Measurements from ENCODE around the gene RND2. TPM values are rescaled to one million over a fixed set of nuclear protein-coding genes. Genes with fewer than 3 reads are reported as not detected.
A peak's percentile ranks its signal among the peaks of the same experiment; 100 is the strongest.

Gene RND2
- total and polyA plus RNA-seq, 2 experiments from 2014 or later = 18.5 to 22.9 TPM

- no peak for TF ChIP-seq ZNF114 (CRISPR knock-in tag; IDR thresholded peaks at IDR 0.05)
- TF ChIP-seq, protein P1, sequence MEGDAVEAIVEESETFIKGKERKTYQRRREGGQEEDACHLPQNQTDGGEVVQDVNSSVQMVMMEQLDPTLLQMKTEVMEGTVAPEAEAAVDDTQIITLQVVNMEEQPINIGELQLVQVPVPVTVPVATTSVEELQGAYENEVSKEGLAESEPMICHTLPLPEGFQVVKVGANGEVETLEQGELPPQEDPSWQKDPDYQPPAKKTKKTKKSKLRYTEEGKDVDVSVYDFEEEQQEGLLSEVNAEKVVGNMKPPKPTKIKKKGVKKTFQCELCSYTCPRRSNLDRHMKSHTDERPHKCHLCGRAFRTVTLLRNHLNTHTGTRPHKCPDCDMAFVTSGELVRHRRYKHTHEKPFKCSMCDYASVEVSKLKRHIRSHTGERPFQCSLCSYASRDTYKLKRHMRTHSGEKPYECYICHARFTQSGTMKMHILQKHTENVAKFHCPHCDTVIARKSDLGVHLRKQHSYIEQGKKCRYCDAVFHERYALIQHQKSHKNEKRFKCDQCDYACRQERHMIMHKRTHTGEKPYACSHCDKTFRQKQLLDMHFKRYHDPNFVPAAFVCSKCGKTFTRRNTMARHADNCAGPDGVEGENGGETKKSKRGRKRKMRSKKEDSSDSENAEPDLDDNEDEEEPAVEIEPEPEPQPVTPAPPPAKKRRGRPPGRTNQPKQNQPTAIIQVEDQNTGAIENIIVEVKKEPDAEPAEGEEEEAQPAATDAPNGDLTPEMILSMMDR (conservative IDR thresholded peaks at IDR 0.05; ENCODE audit: low read depth in 2 of 2) = peak; percentile 31 to 66
Observed at GRCh38 chr17:43006639-43007551, 18.1 kb upstream of the RND2 start, which contains the start of gene IFI35 (continued).

DNA sequence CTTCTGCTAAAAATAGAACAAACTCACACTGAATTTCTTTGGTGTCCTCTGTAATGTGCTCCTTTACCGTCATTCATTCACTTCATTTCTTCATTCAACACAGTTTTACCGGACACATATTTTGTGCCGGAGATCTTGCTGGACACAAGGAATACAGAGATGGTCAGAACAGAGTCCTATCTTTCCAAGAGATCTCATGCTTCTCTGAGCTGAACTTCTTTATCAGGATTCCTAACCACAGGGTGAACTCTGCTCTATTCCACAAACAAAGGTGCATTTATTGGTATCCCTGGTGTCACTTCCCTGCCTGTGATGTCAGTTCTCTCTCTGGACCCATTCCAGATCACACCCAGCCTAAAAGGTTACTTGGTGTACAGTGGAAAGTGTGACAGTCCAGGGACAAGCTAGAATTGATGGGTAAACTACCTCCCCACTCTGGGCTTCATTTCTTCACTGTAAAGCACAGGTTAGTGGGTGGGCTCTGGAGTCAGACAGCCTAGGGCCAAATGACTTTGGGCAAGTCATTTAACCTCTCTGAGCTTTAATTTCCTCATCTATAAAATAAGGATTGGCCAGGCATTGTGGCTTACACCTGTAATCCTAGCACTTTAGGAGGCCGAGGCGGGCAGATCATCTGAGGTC lies 14.2 kb upstream of the RND2 start:
- no peak overlapping the region for H3K4me3 Mint-ChIP-seq
- Histone ChIP-seq H2AFZ (no peak overlapping the region), H3K9me2 (ENCODE audit: insufficient read depth) (no peaks in the 10 kb centered on the region), H3K4me2 (no peak overlapping the region), H4K20me1 (replicated peaks; ENCODE audit: insufficient read depth) (no peaks in the 10 kb centered on the region), H3K79me2 (replicated peaks; ENCODE audit: insufficient read depth) (no peaks in the 10 kb centered on the region), H3K27ac (ENCODE audit: low read depth) (no peak overlapping the region), H3K36me3 (ENCODE audit: insufficient read depth) (no peaks in the 10 kb centered on the region), H3K4me3 (no peak overlapping the region), H3F3A (replicated peaks; ENCODE audit: low read depth) (peaks cover 5% of the 10 kb centered on the region), H3K27me3 (ENCODE audit: insufficient read depth) (no peaks in the 10 kb centered on the region), H3K4me1 (ENCODE audit: insufficient read depth) (peaks cover 19% of the 10 kb centered on the region)
- H3K9me3 Mint-ChIP-seq = no peaks in the 10 kb centered on the region
- H3K27me3 Mint-ChIP-seq (ENCODE audit: insufficient read depth, low read depth, poor library complexity) = peaks cover 8% of the 10 kb centered on the region
- peaks cover 34% of the 10 kb centered on the region for H3K4me1 Mint-ChIP-seq
- ATAC-seq (no peak), DNase-seq (ENCODE audit: low spot score) (no peak)
- no peak overlapping the region for H3K27ac Mint-ChIP-seq
- H3K36me3 Mint-ChIP-seq (ENCODE audit: low read depth) = peaks cover 15% of the 10 kb centered on the region
- TF ChIP-seq ZNF114 (CRISPR knock-in tag; IDR thresholded peaks at IDR 0.05) = no peak
- TF ChIP-seq, protein P2, sequence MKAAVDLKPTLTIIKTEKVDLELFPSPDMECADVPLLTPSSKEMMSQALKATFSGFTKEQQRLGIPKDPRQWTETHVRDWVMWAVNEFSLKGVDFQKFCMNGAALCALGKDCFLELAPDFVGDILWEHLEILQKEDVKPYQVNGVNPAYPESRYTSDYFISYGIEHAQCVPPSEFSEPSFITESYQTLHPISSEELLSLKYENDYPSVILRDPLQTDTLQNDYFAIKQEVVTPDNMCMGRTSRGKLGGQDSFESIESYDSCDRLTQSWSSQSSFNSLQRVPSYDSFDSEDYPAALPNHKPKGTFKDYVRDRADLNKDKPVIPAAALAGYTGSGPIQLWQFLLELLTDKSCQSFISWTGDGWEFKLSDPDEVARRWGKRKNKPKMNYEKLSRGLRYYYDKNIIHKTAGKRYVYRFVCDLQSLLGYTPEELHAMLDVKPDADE (IDR thresholded peaks at IDR 0.05) = no peak
- TF ChIP-seq ZNF331 (CRISPR knock-in tag; IDR thresholded peaks at IDR 0.05; ENCODE audit: low read depth) = no peak
- TF ChIP-seq, protein P3, sequence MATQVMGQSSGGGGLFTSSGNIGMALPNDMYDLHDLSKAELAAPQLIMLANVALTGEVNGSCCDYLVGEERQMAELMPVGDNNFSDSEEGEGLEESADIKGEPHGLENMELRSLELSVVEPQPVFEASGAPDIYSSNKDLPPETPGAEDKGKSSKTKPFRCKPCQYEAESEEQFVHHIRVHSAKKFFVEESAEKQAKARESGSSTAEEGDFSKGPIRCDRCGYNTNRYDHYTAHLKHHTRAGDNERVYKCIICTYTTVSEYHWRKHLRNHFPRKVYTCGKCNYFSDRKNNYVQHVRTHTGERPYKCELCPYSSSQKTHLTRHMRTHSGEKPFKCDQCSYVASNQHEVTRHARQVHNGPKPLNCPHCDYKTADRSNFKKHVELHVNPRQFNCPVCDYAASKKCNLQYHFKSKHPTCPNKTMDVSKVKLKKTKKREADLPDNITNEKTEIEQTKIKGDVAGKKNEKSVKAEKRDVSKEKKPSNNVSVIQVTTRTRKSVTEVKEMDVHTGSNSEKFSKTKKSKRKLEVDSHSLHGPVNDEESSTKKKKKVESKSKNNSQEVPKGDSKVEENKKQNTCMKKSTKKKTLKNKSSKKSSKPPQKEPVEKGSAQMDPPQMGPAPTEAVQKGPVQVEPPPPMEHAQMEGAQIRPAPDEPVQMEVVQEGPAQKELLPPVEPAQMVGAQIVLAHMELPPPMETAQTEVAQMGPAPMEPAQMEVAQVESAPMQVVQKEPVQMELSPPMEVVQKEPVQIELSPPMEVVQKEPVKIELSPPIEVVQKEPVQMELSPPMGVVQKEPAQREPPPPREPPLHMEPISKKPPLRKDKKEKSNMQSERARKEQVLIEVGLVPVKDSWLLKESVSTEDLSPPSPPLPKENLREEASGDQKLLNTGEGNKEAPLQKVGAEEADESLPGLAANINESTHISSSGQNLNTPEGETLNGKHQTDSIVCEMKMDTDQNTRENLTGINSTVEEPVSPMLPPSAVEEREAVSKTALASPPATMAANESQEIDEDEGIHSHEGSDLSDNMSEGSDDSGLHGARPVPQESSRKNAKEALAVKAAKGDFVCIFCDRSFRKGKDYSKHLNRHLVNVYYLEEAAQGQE (IDR thresholded peaks at IDR 0.05; ENCODE audit: unreplicated experiment) = no peak
- TF ChIP-seq, protein P1 (conservative IDR thresholded peaks at IDR 0.05; ENCODE audit: low read depth in 2 of 2) = no peak
- no peak for TF ChIP-seq JUNB (IDR thresholded peaks at IDR 0.05; ENCODE audit: unreplicated experiment)
- TF ChIP-seq EZH2phosphoT487 (IDR thresholded peaks at IDR 0.05; ENCODE audit: unreplicated experiment) = no peak
- no peak for TF ChIP-seq CREB1 (CRISPR knock-in tag; IDR thresholded peaks at IDR 0.05; ENCODE audit: low read depth)
- TF ChIP-seq STAT1 (IDR thresholded peaks at IDR 0.05; ENCODE audit: unreplicated experiment) = no peak
- TF ChIP-seq EZH2 (IDR thresholded peaks at IDR 0.05; ENCODE audit: low read depth, unreplicated experiment) = no peak
- TF ChIP-seq NANOG (IDR thresholded peaks at IDR 0.05; ENCODE audit: borderline replicate concordance) = no peak

All from GM23338 (cell line).